Fibroblast of skin of scalp (primary cell): ENCODE data around the gene ERC2.
A peak's percentile ranks its signal among the peaks of the same experiment; 100 is the strongest.

Experiments used
- DNase-seq: peaks from one replicate; pipeline ENCODE4 v3.0.0-alpha.2; 2013

ERC2 gene

GRCh38 chr3:56183529-56183928, 284.7 kb downstream of the ERC2 start:
- DNase-seq, result no peak

- DNase-seq, result no peak
Measured at GRCh38 chr3:56180433-56180832, 287.8 kb downstream of the ERC2 start.

GRCh38 chr3:56173601-56174000, 294.7 kb downstream of the ERC2 start:
- DNase-seq, result no peak

- no peak for DNase-seq
Measured at GRCh38 chr3:56164436-56164835, 303.8 kb downstream of the ERC2 start.

- DNase-seq, result peak; percentile 73
Measured at GRCh38 chr3:56157693-56158362, 310.4 kb downstream of the ERC2 start.

- DNase-seq, result peak; percentile 17
Measured at GRCh38 chr3:56154297-56154696, 314.0 kb downstream of the ERC2 start.

- DNase-seq, result no peak
Measured at GRCh38 chr3:56147354-56147753, 320.9 kb downstream of the ERC2 start.

- no peak for DNase-seq
Measured at GRCh38 chr3:56145410-56145809, 322.9 kb downstream of the ERC2 start.

GRCh38 chr3:56144805-56145204, 323.5 kb downstream of the ERC2 start:
- DNase-seq, result peak; percentile 52

GRCh38 chr3:56137415-56137814, 330.9 kb downstream of the ERC2 start:
- peak; percentile 63 for DNase-seq

- no peak for DNase-seq
Measured at GRCh38 chr3:56136514-56136913, 331.8 kb downstream of the ERC2 start.

- DNase-seq, result no peak
Measured at GRCh38 chr3:56135941-56136340, 332.3 kb downstream of the ERC2 start.

GRCh38 chr3:56133423-56133822, 334.8 kb downstream of the ERC2 start:
- peak; percentile 89 for DNase-seq

GRCh38 chr3:56132762-56133161, 335.5 kb downstream of the ERC2 start:
- DNase-seq, result no peak

- DNase-seq, result peak; percentile 94
Measured at GRCh38 chr3:56131974-56132590, 336.2 kb downstream of the ERC2 start.

- no peak for DNase-seq
Measured at GRCh38 chr3:56130036-56130435, 338.2 kb downstream of the ERC2 start.

GRCh38 chr3:56126632-56127031, 341.6 kb downstream of the ERC2 start:
- DNase-seq, result no peak

GRCh38 chr3:56125358-56126005, 342.8 kb downstream of the ERC2 start:
- peak; percentile 57 for DNase-seq

- no peak for DNase-seq
Measured at GRCh38 chr3:56124546-56124945, 343.7 kb downstream of the ERC2 start.

GRCh38 chr3:56123487-56123886, 344.8 kb downstream of the ERC2 start:
- no peak for DNase-seq

GRCh38 chr3:56122911-56123310, 345.4 kb downstream of the ERC2 start:
- DNase-seq, result no peak

- DNase-seq, result no peak
Measured at GRCh38 chr3:56121716-56122115, 346.6 kb downstream of the ERC2 start.

- peak; percentile 73 for DNase-seq
Measured at GRCh38 chr3:56119575-56120349, 348.5 kb downstream of the ERC2 start.
